Retinal pigment epithelial cell (primary cell): ENCODE results near the gene MAP4K4.

Experiments used
- DNase-seq: peaks from one replicate; pipeline ENCODE4 v3.0.0-alpha.2; 2010; ENCODE audit warnings: low read depth
- H3K4me3 ChIP-seq: 2 replicates; pipeline ENCODE4 v1.5.1; 2011; ENCODE audit warnings: mild to moderate bottlenecking, low read length, control low read depth, moderate library complexity
- CTCF ChIP-seq: conservative IDR thresholded peaks from 2 replicates; pipeline ENCODE4 v1.5.1; 2011; ENCODE audit warnings: low read depth, low read length, control low read depth, inconsistent platforms

MAP4K4 gene

GRCh38 chr2:101692041-101692440, 5.5 kb upstream of the MAP4K4 start:
- no peak for DNase-seq
- no peak for TF ChIP-seq CTCF
- no peak overlapping the region for H3K4me3 ChIP-seq

GRCh38 chr2:101692766-101693165, 4.7 kb upstream of the MAP4K4 start:
- no peak for TF ChIP-seq CTCF
- H3K4me3 ChIP-seq = no peak overlapping the region
- DNase-seq = no peak

- H3K4me3 ChIP-seq = no peak overlapping the region
- no peak for DNase-seq
- no peak for TF ChIP-seq CTCF
These were observed 3.4 kb upstream of the MAP4K4 start for GRCh38 chr2:101693991-101694588.

GRCh38 chr2:101696272-101697123, 1.0 kb upstream of the MAP4K4 start:
- H3K4me3 ChIP-seq = peak overlapping the region; percentile 62
- no peak for TF ChIP-seq CTCF
- DNase-seq = no peak

GRCh38 chr2:101698014-101698843, 722 bp downstream of the MAP4K4 start:
- H3K4me3 ChIP-seq = peak overlapping the region; percentile 91
- no peak for TF ChIP-seq CTCF
- DNase-seq = no peak

- TF ChIP-seq CTCF = no peak
These were observed 1.6 kb downstream of the MAP4K4 start for GRCh38 chr2:101698844-101699754.

More at GRCh38 chr2:101698844-101699754, 1.6 kb downstream of the MAP4K4 start:
- H3K4me3 ChIP-seq = peak overlapping the region; percentile 91
- DNase-seq = no peak
